ENCODE measurements around the gene KLHL24. TPM values are rescaled to one million over a fixed set of nuclear protein-coding genes. Genes with fewer than 3 reads are reported as not detected.

Gene KLHL24
- total RNA-seq, 1 donor from 2014 or later = 114 TPM

GRCh38 chr3:183653209-183654064 is 18.0 kb downstream of the KLHL24 start:
- Mint-ChIP-seq H3K27ac (no peak overlapping the region), H3K4me1 (no peaks in the 10 kb centered on the region), H3K27me3 (ENCODE audit: low read depth) (no peaks in the 10 kb centered on the region), H3K4me3 (no peak overlapping the region), H3K9me3 (peaks cover 55% of the 10 kb centered on the region), H3K36me3 (peaks cover 73% of the 10 kb centered on the region)
- no peak for DNase-seq (ENCODE audit: low spot score in 2 of 2, unreplicated experiment in 2 of 2)
- TF ChIP-seq, protein P1, sequence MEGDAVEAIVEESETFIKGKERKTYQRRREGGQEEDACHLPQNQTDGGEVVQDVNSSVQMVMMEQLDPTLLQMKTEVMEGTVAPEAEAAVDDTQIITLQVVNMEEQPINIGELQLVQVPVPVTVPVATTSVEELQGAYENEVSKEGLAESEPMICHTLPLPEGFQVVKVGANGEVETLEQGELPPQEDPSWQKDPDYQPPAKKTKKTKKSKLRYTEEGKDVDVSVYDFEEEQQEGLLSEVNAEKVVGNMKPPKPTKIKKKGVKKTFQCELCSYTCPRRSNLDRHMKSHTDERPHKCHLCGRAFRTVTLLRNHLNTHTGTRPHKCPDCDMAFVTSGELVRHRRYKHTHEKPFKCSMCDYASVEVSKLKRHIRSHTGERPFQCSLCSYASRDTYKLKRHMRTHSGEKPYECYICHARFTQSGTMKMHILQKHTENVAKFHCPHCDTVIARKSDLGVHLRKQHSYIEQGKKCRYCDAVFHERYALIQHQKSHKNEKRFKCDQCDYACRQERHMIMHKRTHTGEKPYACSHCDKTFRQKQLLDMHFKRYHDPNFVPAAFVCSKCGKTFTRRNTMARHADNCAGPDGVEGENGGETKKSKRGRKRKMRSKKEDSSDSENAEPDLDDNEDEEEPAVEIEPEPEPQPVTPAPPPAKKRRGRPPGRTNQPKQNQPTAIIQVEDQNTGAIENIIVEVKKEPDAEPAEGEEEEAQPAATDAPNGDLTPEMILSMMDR (IDR thresholded peaks at IDR 0.05; ENCODE audit: unreplicated experiment) = no peak

- DNase-seq (ENCODE audit: low spot score in 2 of 2, unreplicated experiment in 2 of 2) = no peak
- Mint-ChIP-seq H3K4me3 (no peak overlapping the region), H3K27me3 (ENCODE audit: low read depth) (no peaks in the 10 kb centered on the region), H3K27ac (no peak overlapping the region), H3K36me3 (peaks cover 75% of the 10 kb centered on the region), H3K4me1 (no peaks in the 10 kb centered on the region), H3K9me3 (peaks cover 49% of the 10 kb centered on the region)
- TF ChIP-seq, protein P1 (IDR thresholded peaks at IDR 0.05; ENCODE audit: unreplicated experiment) = no peak
Measured at GRCh38 chr3:183654727-183655126, 19.3 kb downstream of the KLHL24 start.

GRCh38 chr3:183662099-183662498 is 26.7 kb downstream of the KLHL24 start:
- no peak overlapping the region for H3K4me3 Mint-ChIP-seq
- H3K36me3 Mint-ChIP-seq = peaks cover 52% of the 10 kb centered on the region
- H3K27ac Mint-ChIP-seq = no peak overlapping the region
- H3K4me1 Mint-ChIP-seq = peaks cover 6% of the 10 kb centered on the region
- H3K9me3 Mint-ChIP-seq = peaks cover 10% of the 10 kb centered on the region
- TF ChIP-seq, protein P1 (IDR thresholded peaks at IDR 0.05; ENCODE audit: unreplicated experiment) = no peak
- no peaks in the 10 kb centered on the region for H3K27me3 Mint-ChIP-seq (ENCODE audit: low read depth)
- DNase-seq (ENCODE audit: low spot score in 2 of 2, unreplicated experiment in 2 of 2) = no peak

DNA sequence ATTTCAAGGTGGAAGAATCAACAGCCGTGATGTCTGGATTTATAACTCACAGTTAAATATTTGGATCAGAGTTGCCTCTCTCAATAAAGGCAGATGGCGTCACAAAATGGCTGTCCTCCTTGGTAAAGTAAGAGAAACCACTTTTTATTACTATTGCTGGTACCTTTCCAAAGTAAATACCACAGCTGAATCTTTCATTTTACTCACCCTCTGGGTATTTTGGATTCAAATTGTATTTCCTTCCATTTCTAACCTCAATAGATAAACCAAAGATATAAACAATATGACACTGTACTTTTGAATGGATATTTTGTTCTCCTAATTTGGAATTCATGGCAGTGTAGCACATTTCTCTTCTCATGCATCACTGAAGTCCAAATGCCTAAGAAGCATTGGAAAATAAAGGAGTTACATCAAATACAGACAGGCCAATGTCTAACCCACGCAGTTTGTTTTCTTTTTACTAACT is 29.5 kb downstream of the KLHL24 start:
- Mint-ChIP-seq H3K4me1 (peaks cover 6% of the 10 kb centered on the region), H3K9me3 (peaks cover 5% of the 10 kb centered on the region), H3K4me3 (no peak overlapping the region), H3K27ac (no peak overlapping the region), H3K36me3 (peaks cover 45% of the 10 kb centered on the region), H3K27me3 (ENCODE audit: low read depth) (no peaks in the 10 kb centered on the region)
- no peak for DNase-seq (ENCODE audit: low spot score in 2 of 2, unreplicated experiment in 2 of 2)
- TF ChIP-seq, protein P1 (IDR thresholded peaks at IDR 0.05; ENCODE audit: unreplicated experiment) = no peak

- Mint-ChIP-seq H3K27ac (no peak overlapping the region), H3K9me3 (no peaks in the 10 kb centered on the region), H3K4me1 (no peaks in the 10 kb centered on the region), H3K27me3 (ENCODE audit: low read depth) (no peaks in the 10 kb centered on the region), H3K4me3 (no peak overlapping the region), H3K36me3 (peaks cover 28% of the 10 kb centered on the region)
- TF ChIP-seq, protein P1 (IDR thresholded peaks at IDR 0.05; ENCODE audit: unreplicated experiment) = no peak
- no peak for DNase-seq (ENCODE audit: low spot score in 2 of 2, unreplicated experiment in 2 of 2)
Measured at GRCh38 chr3:183680061-183680460, 44.6 kb downstream of the KLHL24 start.
